Vagina (tissue), 2 donors: Measurements from ENCODE around the gene MEX3B.
"Not testable (repeated sequence)": the region's sequence is repeated elsewhere in the genome, so short reads cannot be mapped to it uniquely, and the experiment has no call there.

Experiments used
- CTCF ChIP-seq, 3 experiments: fragments of 450-650 bp in 2 of 3; fragments of 200-600 bp in 1 of 3; sonication (generic) in 1 of 3; IDR thresholded peaks; one replicate each; pipeline ENCODE4 v1.5.1; 2017 to 2019; ENCODE audit warnings: antibody characterized with exemption in 3 of 3, mild to moderate bottlenecking in 2 of 3, moderate library complexity in 2 of 3
- POLR2A ChIP-seq, 2 donors: fragments of 450-650 bp; IDR thresholded peaks; one replicate each; pipeline ENCODE4 v1.6.1; 2017; ENCODE audit warnings: antibody characterized with exemption in 2 of 2, mild to moderate bottlenecking in 2 of 2, moderate library complexity in 2 of 2

GRCh38 chr15:82028163-82028562 is 17.7 kb downstream of the MEX3B start:
- not testable (repeated sequence) for TF ChIP-seq CTCF, POLR2A (IDR thresholded peaks at IDR 0.05)
